Type B pancreatic cell (in vitro differentiated cells): ENCODE measurements around the gene PRL. TPM values are rescaled to one million over a fixed set of nuclear protein-coding genes. Genes with fewer than 3 reads are reported as not detected.

Source experiments
- DNase-seq: peaks from one replicate; pipeline ENCODE4 v3.0.0; 2021; ENCODE audit warnings: mixed read lengths; ENCODE audit not compliant: unreplicated experiment; ENCODE audit errors: extremely low spot score
- H3K27ac Mint-ChIP-seq: 2 replicates; pipeline ENCODE4 v1.8.0; 2021; ENCODE audit warnings: mild to moderate bottlenecking, mixed read lengths
- H3K27me3 Mint-ChIP-seq: 2 replicates; pipeline ENCODE4 v1.8.0; 2021; ENCODE audit warnings: mixed read lengths
- H3K36me3 Mint-ChIP-seq: 2 replicates; pipeline ENCODE4 v1.8.0; 2021; ENCODE audit warnings: mixed read lengths
- H3K4me1 Mint-ChIP-seq: one replicate; pipeline ENCODE4 v1.8.0; 2021; ENCODE audit warnings: mixed read lengths; ENCODE audit not compliant: unreplicated experiment
- H3K4me3 Mint-ChIP-seq: 2 replicates; pipeline ENCODE4 v1.8.0; 2021; ENCODE audit warnings: mild to moderate bottlenecking, mixed read lengths
- H3K9me3 Mint-ChIP-seq: 2 replicates; pipeline ENCODE4 v1.8.0; 2021; ENCODE audit warnings: mixed read lengths
- CTCF ChIP-seq: fragments of 200-600 bp; sonication (generic); conservative IDR thresholded peaks from 2 replicates; pipeline ENCODE4 v1.5.0; 2021; ENCODE audit warnings: antibody characterized with exemption, mild to moderate bottlenecking
- total RNA-seq: library from RNA; stranded (reverse); gene quantifications from 2 replicates; pipeline ENCODE4 v1.2.1, GENCODE V29; 2021; ENCODE audit warnings: low replicate concordance

Gene PRL
- total RNA-seq, 1 donor from 2014 or later = 0.48 TPM

- H3K27me3 Mint-ChIP-seq = no peaks in the 10 kb centered on the region
Observed at GRCh38 chr6:22253955-22254655, 42.7 kb downstream of the PRL start.

GRCh38 chr6:22251348-22251747 is 45.5 kb downstream of the PRL start:
- TF ChIP-seq CTCF = no peak
- peaks cover 18% of the 10 kb centered on the region for H3K9me3 Mint-ChIP-seq
- no peaks in the 10 kb centered on the region for H3K36me3 Mint-ChIP-seq
- H3K27me3 Mint-ChIP-seq = no peaks in the 10 kb centered on the region
- no peak overlapping the region for H3K4me3 Mint-ChIP-seq
- peak overlapping the region; percentile 57 for H3K27ac Mint-ChIP-seq
- H3K4me1 Mint-ChIP-seq = peaks cover 44% of the 10 kb centered on the region
- no peak for DNase-seq

More at GRCh38 chr6:22253955-22254655, 42.7 kb downstream of the PRL start:
- Mint-ChIP-seq H3K4me1 (peaks cover 35% of the 10 kb centered on the region), H3K4me3 (no peak overlapping the region), H3K27ac (no peak overlapping the region), H3K36me3 (peaks cover 5% of the 10 kb centered on the region), H3K9me3 (peaks cover 19% of the 10 kb centered on the region)
- no peak for TF ChIP-seq CTCF
- DNase-seq = no peak

DNA sequence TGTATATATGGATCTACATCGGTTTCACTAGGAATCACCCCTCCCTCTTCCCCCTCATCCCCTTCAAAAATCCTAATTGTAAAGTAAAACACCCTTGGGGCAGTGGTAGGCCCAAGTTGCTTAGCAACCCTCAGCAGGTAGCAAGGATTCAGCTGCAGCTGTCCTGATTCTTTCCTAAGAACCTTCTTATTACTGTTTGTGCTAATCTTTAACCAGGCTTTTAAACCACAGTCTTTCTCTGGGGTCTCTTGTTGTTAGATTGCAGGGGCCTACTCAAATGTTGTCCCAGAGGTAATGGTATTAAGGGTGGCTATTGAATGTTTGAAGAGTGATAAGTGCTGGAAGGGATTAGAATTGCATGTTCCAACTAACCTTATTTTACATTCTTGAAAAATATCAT is 46.4 kb downstream of the PRL start:
- no peaks in the 10 kb centered on the region for H3K36me3 Mint-ChIP-seq
- DNase-seq = no peak
- peak overlapping the region; percentile 57 for H3K27ac Mint-ChIP-seq
- H3K4me3 Mint-ChIP-seq = peak overlapping the region; percentile 69
- peaks cover 44% of the 10 kb centered on the region for H3K4me1 Mint-ChIP-seq
- H3K27me3 Mint-ChIP-seq = no peaks in the 10 kb centered on the region
- H3K9me3 Mint-ChIP-seq = peaks cover 18% of the 10 kb centered on the region
- TF ChIP-seq CTCF = no peak

DNA sequence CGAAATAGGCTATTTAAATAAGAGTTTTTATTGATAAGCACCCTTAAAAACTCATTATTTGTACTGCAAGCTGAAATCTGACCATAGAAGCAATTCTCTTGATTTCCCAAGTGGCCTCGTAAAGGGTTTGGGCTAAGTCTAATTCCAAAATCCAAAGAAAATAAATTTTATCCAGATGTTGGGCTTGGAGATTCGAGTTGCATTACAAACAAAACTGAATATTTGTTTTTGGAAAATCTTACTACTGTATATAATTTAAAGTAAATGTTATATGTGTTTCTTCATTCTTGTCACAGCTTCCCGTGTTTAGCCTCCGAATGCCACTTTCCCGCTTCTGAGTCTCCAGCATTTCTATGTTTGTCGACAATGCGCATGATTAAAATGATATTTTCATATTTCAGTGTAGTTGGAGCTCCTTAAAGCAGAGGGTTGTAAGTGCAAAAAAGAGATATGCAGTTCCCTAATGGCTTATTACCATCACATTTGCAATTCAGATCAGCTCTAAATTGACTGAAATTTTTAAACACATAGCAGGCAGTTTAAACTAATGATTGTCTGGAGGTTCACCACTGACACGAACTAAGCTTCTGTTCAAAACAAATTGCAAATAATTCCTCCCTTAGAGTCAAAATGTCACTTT is 47.0 kb downstream of the PRL start:
- Mint-ChIP-seq H3K27ac (no peak overlapping the region), H3K36me3 (no peaks in the 10 kb centered on the region)
- TF ChIP-seq CTCF = no peak

GRCh38 chr6:22248513-22249308 is 48.1 kb downstream of the PRL start:
- Mint-ChIP-seq H3K4me1 (peaks cover 38% of the 10 kb centered on the region), H3K36me3 (peaks cover 1% of the 10 kb centered on the region), H3K27me3 (no peaks in the 10 kb centered on the region), H3K27ac (peak overlapping the region; percentile 12), H3K9me3 (peaks cover 13% of the 10 kb centered on the region), H3K4me3 (no peak overlapping the region)
- TF ChIP-seq CTCF = no peak
- no peak for DNase-seq

More for the DNA sequence above, 47.0 kb downstream of the PRL start:
- Mint-ChIP-seq H3K4me3 (peak overlapping the region; percentile 69), H3K4me1 (peaks cover 44% of the 10 kb centered on the region), H3K27me3 (no peaks in the 10 kb centered on the region), H3K9me3 (peaks cover 18% of the 10 kb centered on the region)
- DNase-seq = no peak
